PC-3 (cell line): ENCODE results near the gene GALR2.

Source experiments
- EZH2 ChIP-seq: fragments of 300-600 bp; sonication (generic); IDR thresholded peaks from one replicate; pipeline ENCODE4 v1.6.1; 2017; ENCODE audit warnings: antibody characterized with exemption, mild to moderate bottlenecking, low read length; ENCODE audit not compliant: unreplicated experiment
- EZH2phosphoT487 ChIP-seq: fragments of 300-600 bp; sonication (generic); IDR thresholded peaks from 2 replicates; pipeline ENCODE4 v1.6.1; 2018; ENCODE audit warnings: mild to moderate bottlenecking, antibody characterized with exemption, low read length, borderline replicate concordance
- TF ChIP-seq, protein P1 (sequence below): fragments of 300-600 bp; sonication (generic); conservative IDR thresholded peaks from 2 replicates; pipeline ENCODE4 v1.5.1; 2017; ENCODE audit warnings: antibody characterized with exemption, low read depth, mild to moderate bottlenecking, low read length

- TF ChIP-seq, protein P1, sequence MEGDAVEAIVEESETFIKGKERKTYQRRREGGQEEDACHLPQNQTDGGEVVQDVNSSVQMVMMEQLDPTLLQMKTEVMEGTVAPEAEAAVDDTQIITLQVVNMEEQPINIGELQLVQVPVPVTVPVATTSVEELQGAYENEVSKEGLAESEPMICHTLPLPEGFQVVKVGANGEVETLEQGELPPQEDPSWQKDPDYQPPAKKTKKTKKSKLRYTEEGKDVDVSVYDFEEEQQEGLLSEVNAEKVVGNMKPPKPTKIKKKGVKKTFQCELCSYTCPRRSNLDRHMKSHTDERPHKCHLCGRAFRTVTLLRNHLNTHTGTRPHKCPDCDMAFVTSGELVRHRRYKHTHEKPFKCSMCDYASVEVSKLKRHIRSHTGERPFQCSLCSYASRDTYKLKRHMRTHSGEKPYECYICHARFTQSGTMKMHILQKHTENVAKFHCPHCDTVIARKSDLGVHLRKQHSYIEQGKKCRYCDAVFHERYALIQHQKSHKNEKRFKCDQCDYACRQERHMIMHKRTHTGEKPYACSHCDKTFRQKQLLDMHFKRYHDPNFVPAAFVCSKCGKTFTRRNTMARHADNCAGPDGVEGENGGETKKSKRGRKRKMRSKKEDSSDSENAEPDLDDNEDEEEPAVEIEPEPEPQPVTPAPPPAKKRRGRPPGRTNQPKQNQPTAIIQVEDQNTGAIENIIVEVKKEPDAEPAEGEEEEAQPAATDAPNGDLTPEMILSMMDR = no peak
- TF ChIP-seq EZH2 = no peak
- TF ChIP-seq EZH2phosphoT487 = no peak
Measured at GRCh38 chr17:76081295-76082210, 7.0 kb downstream of the GALR2 start.
